Large intestine (tissue), 3 donors: ENCODE results near the gene C22orf23. TPM values are rescaled to one million over a fixed set of nuclear protein-coding genes. Genes with fewer than 3 reads are reported as not detected.
A peak's percentile ranks its signal among the peaks of the same experiment; 100 is the strongest.
"Not testable (repeated sequence)": the region's sequence is repeated elsewhere in the genome, so short reads cannot be mapped to it uniquely, and the experiment has no call there.

Experiments used
- DNase-seq, 2 donors: peaks; one replicate each; pipeline versions ENCODE4 v3.0.0 to v3.0.0-alpha.2; 2013
- H3K27ac ChIP-seq: one replicate; pipeline ENCODE4 v1.5.1; 2013; ENCODE audit warnings: low read length
- H3K27me3 ChIP-seq: 2 replicates; pipeline ENCODE4 v1.6.1; 2013; ENCODE audit warnings: low read length; ENCODE audit not compliant: control insufficient read depth, insufficient read depth
- H3K36me3 ChIP-seq: 2 replicates; pipeline ENCODE4 v1.6.1; 2013; ENCODE audit warnings: low read length; ENCODE audit not compliant: control insufficient read depth, insufficient read depth
- H3K4me1 ChIP-seq: one replicate; pipeline ENCODE4 v1.6.1; 2013; ENCODE audit warnings: low read length; ENCODE audit not compliant: control insufficient read depth, insufficient read depth
- H3K4me3 ChIP-seq: one replicate; pipeline ENCODE4 v1.5.1; 2013; ENCODE audit warnings: low read length
- H3K9me3 ChIP-seq: one replicate; pipeline ENCODE4 v1.6.1; 2013; ENCODE audit warnings: mild to moderate bottlenecking, low read depth, low read length, moderate library complexity; ENCODE audit not compliant: control insufficient read depth
- WGBS: methylation state at CpG from one replicate; pipeline ENCODE4 v1.1.5; 2013; ENCODE audit warnings: low lambda C conversion rate; ENCODE audit not compliant: insufficient coverage; 5-methylcytosine and 5-hydroxymethylcytosine counted together
- polyA plus RNA-seq: library from polyadenylated mRNA; unstranded; fragments of 120-200 nt; gene quantifications from one replicate; pipeline ENCODE4 v1.2.1, GENCODE V29; 2013

C22orf23 gene
- polyA plus RNA-seq, 1 donor = 0.73 TPM

DNA sequence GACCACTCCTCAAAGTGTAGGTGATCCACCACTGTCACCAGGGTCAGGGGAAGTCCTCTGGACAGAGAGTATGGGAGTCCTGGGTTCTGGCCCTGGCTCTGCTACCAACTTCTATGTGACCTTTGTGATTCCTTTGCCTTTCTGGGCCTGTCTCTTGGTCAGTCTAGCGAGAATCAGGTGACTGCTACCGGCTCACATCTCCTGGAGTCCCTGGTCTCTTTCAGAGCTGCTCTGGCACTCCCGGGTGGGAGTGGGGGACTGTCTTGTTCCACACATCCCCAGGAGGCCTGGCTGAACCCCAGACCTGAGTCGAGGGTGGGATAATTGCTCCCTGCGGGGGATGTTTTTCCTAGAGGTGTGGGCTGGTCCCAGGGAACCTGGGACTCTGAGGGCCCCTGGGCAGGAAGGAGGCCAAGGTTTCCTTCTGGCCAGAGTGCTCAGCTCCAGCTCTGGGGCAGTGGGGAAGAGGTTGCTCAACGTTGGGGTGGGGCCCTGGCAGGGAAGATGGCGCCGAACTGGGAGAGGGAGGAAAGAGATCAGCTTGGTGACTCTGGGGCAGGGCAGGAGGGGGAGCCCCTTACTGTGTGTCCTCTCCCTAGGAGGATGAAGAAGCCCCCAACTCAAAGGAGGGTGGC lies 28.9 kb upstream of the C22orf23 start:
- WGBS = 80% methylated on average over 1 of the region's 8 CpGs
- peak; percentile 46 to 72 for DNase-seq
- no peaks in the 10 kb centered on the region for H3K36me3 ChIP-seq
- H3K4me3 ChIP-seq = no peak overlapping the region
- peaks cover 6% of the 10 kb centered on the region for H3K9me3 ChIP-seq
- peak overlapping the region; percentile 69 for H3K27ac ChIP-seq
- H3K4me1 ChIP-seq = peaks cover 27% of the 10 kb centered on the region
- peaks cover 16% of the 10 kb centered on the region for H3K27me3 ChIP-seq

DNA sequence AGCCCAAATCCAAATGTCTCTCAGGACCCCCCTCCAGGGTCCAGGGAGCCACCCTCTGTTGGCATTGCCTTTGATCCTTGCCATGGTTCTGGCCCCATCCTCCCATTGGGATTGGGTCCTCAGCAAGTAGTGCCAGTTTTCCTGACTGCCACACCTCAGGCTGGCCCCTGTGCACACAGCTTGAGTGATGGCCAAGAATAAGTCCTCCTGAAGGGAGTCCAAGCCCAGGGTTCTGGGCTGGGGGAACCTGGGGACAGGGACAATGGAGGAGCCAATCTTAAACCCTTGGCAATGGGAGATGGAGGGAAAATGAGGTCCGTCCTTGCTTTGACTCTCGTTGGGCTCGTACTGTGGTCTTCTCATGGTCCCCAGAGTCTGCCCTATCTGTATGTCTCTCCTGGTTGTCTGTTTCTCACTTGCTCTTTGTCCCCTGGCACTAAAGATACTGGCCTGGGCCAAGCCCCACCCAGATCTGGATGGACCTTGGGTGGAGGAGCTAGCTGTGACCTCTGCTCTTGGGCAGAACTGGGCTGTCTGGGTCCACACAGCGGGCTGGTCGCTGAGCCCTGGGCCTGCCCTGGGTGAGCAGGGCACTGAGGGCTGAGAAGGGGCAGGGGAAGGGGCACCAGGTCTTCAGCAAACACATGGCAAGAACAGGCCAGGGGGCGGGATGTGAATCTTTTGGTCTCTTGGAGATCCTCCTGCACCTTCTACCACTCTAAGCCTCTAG lies 28.0 kb upstream of the C22orf23 start:
- peak; percentile 70 to 77 for DNase-seq
- H3K4me3 ChIP-seq = no peak overlapping the region
- peak overlapping the region; percentile 69 for H3K27ac ChIP-seq
- peaks cover 6% of the 10 kb centered on the region for H3K9me3 ChIP-seq
- H3K4me1 ChIP-seq = peaks cover 27% of the 10 kb centered on the region
- no peaks in the 10 kb centered on the region for H3K36me3 ChIP-seq
- WGBS = no CpG with 5 or more reads among the region's 6 CpGs
- H3K27me3 ChIP-seq = peaks cover 16% of the 10 kb centered on the region

DNA sequence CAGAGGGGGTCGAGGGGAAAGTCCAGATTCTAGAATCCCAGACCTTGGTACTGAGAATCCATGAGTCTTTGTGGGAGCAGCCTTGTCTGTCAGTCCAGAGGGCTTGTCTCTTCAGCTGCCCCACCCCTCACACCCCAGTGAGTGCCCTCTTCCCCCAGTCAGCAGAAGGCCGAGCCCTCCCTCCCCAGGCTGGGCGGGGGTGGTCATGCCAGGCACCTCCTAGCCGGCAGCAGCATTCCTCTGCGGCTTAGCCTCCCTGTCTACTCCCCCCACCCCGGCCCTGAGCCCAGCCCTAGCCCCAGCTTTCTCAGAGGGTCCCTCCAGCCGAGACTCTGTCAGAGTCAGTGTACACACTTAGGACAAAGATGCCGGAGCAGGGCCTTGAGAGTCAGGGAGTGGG lies 26.4 kb upstream of the C22orf23 start:
- no peaks in the 10 kb centered on the region for H3K36me3 ChIP-seq
- peaks cover 27% of the 10 kb centered on the region for H3K4me1 ChIP-seq
- H3K4me3 ChIP-seq = no peak overlapping the region
- no peak for DNase-seq
- H3K9me3 ChIP-seq = peaks cover 6% of the 10 kb centered on the region
- no CpG with 5 or more reads among the region's 8 CpGs for WGBS
- H3K27me3 ChIP-seq = peaks cover 16% of the 10 kb centered on the region
- no peak overlapping the region for H3K27ac ChIP-seq

DNA sequence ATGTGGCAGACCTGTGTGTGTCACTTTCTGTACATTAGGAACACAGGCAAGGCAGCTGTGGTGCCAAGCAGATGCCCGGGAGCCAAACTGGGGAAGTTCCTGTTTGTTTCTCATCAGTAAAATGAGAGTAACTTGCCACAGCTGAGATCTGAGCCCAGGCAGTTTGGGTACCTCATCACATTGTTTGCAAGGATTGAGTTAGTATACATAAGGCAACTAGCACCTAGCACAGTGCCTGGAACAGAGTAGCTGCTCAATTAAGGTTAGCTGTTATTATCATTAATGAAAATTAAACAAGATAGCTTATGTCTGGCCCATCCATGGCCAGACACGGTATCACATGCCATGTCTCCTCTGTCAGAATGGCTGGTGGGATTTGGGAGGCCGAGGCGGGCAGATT lies 23.1 kb upstream of the C22orf23 start:
- H3K27me3 ChIP-seq = no peaks in the 10 kb centered on the region
- WGBS = no CpG with 5 or more reads among the region's 4 CpGs

DNA sequence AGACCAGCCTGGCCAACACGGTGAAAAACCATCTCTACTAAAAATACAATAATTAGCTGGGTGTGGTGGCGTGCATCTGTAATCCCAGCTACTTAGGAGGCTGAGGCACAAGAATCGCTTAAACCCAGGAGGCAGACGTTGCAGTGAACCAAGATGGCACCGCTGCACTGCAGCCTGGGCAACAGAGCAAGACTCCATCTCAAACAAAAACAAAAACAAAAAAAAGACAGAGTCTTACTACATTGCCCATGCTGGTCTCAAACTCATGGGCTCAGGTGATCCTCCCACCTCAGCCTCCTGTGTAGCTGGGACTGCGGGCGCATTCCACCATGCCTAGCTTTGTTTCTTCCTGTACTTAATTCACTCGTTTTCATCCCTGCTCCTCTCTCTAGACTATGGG lies 22.6 kb upstream of the C22orf23 start:
- not testable (repeated sequence) for H3K4me3 ChIP-seq, H3K4me1 ChIP-seq, DNase-seq, H3K9me3 ChIP-seq, H3K27ac ChIP-seq, H3K27me3 ChIP-seq
- no CpG with 5 or more reads among the region's 8 CpGs for WGBS
- H3K36me3 ChIP-seq = peaks cover 12% of the 10 kb centered on the region

More for the DNA sequence above, 23.1 kb upstream of the C22orf23 start:
- Histone ChIP-seq H3K9me3 (no peaks in the 10 kb centered on the region), H3K36me3 (peaks cover 12% of the 10 kb centered on the region), H3K27ac (no peak overlapping the region), H3K4me1 (peaks cover 11% of the 10 kb centered on the region), H3K4me3 (no peak overlapping the region)
- no peak for DNase-seq

DNA sequence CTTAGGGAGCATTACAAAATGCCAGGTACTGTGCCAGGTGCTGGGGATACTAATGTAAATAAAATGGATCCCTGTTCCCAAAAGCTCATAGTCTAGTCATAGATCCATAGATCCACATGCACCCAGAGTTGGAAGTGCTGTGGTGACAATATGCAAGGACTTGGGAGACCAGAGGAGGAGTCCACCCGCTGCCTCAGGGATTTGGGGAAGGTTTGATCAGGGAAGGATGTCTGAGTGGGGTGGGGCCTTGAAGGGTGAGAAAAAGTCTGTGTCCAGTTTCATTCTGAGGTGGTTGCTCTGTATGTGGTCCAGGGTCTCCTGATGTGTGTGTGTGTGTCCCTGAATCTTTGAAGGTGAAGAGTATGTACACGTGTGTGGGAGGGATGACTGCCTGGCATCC lies 21.8 kb upstream of the C22orf23 start:
- Histone ChIP-seq H3K36me3 (peaks cover 12% of the 10 kb centered on the region), H3K27ac (no peak overlapping the region), H3K9me3 (no peaks in the 10 kb centered on the region), H3K27me3 (no peaks in the 10 kb centered on the region), H3K4me1 (no peaks in the 10 kb centered on the region), H3K4me3 (no peak overlapping the region)
- DNase-seq = no peak
- WGBS = no CpG with 5 or more reads among the region's 2 CpGs

DNA sequence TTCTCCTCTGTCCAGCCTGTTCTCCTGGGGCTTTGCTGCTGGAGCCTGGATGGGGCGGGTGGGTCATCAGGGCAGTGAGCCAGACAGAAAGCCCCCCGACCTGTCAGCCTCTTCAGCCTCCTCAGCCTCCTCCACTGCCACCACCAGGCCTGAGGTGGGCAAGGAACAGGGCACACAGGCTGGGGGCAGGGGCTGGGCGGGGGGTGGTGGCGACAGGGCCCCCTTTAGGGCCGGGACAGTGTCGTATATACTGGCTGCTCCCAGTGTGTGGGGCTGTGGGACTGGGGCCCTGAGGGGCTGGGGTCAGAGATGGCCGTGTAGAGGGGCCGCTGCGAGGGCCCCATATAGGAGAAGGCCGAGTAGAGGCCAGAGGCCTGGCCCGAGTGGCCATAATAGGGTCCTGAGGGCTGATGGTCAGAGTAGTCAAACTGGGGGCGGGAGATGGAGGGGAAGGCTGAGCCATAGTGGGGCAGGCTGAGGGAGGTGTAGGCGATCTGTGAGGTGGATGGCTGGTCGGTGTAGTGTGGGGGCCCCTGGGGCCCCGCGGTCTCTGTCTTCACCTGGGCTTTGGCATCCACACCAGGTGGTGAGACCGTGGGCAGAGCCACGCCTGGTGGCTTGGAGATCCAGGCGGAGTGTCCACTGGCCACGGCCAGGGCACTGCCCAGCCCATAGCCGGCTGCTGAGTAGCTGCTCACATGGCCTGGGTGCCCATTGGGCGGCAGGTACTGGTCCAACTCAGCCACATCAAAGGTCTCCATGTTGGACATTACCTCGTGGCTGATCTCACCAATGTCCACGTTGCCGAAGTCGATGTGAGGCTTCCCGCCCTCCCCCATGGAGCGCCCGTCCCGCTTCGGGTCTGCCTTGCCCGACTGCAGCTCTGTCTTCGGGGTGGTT lies 20.1 kb upstream of the C22orf23 start:
- no peak overlapping the region for H3K4me3 ChIP-seq
- peaks cover 20% of the 10 kb centered on the region for H3K36me3 ChIP-seq
- no peak overlapping the region for H3K27ac ChIP-seq
- H3K4me1 ChIP-seq = no peaks in the 10 kb centered on the region
- no CpG with 5 or more reads among the region's 33 CpGs for WGBS
- H3K9me3 ChIP-seq = no peaks in the 10 kb centered on the region
- DNase-seq = no peak
- H3K27me3 ChIP-seq = no peaks in the 10 kb centered on the region

- peaks cover 30% of the 10 kb centered on the region for H3K36me3 ChIP-seq
- no peaks in the 10 kb centered on the region for H3K27me3 ChIP-seq
- no peaks in the 10 kb centered on the region for H3K9me3 ChIP-seq
- H3K4me3 ChIP-seq = no peak overlapping the region
- no CpG with 5 or more reads among the region's 3 CpGs for WGBS
- no peak overlapping the region for H3K27ac ChIP-seq
- no peaks in the 10 kb centered on the region for H3K4me1 ChIP-seq
- no peak for DNase-seq
These were observed 19.1 kb upstream of the C22orf23 start for GRCh38 chr22:37972527-37972926.

DNA sequence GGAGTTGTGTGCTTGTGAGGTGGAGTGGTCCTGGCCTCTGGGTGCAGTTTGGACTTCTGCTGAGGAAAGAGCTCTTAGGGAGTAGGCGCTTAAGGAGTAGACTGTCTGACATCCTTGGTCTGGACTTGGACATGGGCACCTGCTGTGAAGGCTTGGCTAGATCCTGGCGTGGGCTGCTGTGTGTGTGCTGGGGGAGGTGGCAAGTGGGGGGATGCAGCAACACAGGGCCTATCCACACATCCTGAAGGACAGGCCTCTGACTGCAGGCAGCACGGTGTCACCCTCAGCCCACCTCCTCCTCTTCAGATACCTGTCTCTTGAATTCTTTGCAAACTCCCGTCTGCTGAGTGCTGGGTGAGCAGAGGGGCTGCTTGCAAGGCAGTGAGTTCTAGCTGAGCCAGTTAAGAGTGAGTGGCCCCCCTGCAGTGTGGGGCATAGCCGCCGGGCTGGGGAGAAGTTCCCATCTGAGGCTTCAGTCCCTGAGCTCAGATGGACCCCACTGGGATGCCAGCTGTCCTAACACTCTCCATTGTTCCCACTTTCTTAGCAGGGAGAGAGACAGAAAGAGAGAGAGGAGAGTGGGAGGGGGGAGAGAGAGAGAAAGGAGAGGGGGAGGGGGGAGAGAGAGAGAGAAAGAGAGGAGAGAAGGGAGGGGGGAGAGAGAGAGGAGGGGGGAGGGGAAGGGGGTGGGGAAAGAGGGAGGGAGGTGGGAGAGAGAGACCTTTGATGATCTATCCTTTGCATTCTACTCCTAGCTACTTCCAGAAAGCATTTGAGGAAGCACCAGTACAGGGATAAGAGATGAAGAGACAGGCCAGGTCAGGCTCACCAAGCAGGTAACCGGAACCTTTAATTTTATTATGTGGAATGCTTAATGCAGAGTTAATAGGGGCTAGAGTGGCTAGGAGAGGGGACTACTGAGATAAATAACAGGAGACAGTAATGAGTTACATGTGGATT lies 18.4 kb upstream of the C22orf23 start:
- H3K4me3 ChIP-seq = no peak overlapping the region
- H3K9me3 ChIP-seq = no peaks in the 10 kb centered on the region
- H3K27me3 ChIP-seq = no peaks in the 10 kb centered on the region
- no peak overlapping the region for H3K27ac ChIP-seq
- WGBS = no CpG with 5 or more reads among the region's 7 CpGs
- H3K4me1 ChIP-seq = no peaks in the 10 kb centered on the region
- DNase-seq = no peak
- H3K36me3 ChIP-seq = peaks cover 38% of the 10 kb centered on the region
